Measurements from ENCODE around the gene RAPGEF3. TPM values are rescaled to one million over a fixed set of nuclear protein-coding genes. Genes with fewer than 3 reads are reported as not detected.

RAPGEF3 gene
- total RNA-seq, 1 donor from 2014 or later: 4.9 TPM

DNA sequence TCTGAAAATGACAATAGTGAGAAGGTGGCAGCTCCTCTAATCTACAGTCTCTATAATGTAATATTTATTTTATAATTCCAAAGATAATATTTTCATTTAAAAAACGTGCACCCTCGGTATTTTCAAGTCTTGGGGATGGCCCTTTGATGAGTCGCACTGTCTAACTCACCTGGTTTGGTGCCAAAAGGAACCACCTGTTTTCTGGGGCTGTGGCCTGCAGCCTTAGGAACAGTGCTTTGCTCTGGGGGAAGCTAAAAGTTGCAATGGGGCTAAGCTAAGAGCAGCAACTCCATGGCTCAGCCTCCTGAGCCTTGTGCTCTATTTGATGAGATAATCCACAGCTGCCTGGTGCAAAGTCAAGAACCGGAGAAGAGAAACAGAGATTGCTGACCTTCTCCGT is 27.0 kb downstream of the RAPGEF3 start:
- no peak overlapping the region for H3K27ac Mint-ChIP-seq
- TF ChIP-seq, protein P1, sequence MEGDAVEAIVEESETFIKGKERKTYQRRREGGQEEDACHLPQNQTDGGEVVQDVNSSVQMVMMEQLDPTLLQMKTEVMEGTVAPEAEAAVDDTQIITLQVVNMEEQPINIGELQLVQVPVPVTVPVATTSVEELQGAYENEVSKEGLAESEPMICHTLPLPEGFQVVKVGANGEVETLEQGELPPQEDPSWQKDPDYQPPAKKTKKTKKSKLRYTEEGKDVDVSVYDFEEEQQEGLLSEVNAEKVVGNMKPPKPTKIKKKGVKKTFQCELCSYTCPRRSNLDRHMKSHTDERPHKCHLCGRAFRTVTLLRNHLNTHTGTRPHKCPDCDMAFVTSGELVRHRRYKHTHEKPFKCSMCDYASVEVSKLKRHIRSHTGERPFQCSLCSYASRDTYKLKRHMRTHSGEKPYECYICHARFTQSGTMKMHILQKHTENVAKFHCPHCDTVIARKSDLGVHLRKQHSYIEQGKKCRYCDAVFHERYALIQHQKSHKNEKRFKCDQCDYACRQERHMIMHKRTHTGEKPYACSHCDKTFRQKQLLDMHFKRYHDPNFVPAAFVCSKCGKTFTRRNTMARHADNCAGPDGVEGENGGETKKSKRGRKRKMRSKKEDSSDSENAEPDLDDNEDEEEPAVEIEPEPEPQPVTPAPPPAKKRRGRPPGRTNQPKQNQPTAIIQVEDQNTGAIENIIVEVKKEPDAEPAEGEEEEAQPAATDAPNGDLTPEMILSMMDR (conservative IDR thresholded peaks at IDR 0.05): no peak

DNA sequence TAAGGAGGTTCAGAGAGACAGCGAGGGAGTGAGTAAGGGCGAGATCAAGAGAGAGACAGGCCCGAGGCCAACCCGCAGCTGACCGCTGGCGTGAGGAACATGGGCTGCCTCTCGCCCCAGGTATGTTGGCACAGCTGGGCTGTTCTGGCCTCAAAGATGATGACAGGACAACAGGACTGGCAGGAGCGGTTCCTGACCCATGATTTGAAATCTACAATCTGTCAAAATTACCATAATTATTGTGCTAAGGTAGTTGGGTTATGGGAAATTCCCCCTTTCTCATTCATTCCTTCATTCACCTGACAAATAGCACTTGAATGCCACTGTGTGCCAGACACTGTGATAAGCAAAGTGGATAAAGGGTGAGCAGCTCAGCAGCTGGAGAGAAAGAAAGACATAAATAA is 28.3 kb downstream of the RAPGEF3 start:
- Mint-ChIP-seq H3K36me3 (no peaks in the 10 kb centered on the region), H3K4me1 (ENCODE audit: unreplicated experiment) (peaks cover 41% of the 10 kb centered on the region), H3K27me3 (no peaks in the 10 kb centered on the region), H3K27ac (no peak overlapping the region), H3K9me3 (no peaks in the 10 kb centered on the region), H3K4me3 (no peak overlapping the region)
- TF ChIP-seq, protein P1 (conservative IDR thresholded peaks at IDR 0.05): no peak
- no peak for DNase-seq (ENCODE audit: extremely low spot score, unreplicated experiment)

More for the DNA sequence above, 27.0 kb downstream of the RAPGEF3 start:
- H3K9me3 Mint-ChIP-seq: no peaks in the 10 kb centered on the region
- H3K36me3 Mint-ChIP-seq: no peaks in the 10 kb centered on the region
- no peak for DNase-seq (ENCODE audit: extremely low spot score, unreplicated experiment)
- H3K4me3 Mint-ChIP-seq: no peak overlapping the region
- peaks cover 38% of the 10 kb centered on the region for H3K4me1 Mint-ChIP-seq (ENCODE audit: unreplicated experiment)
- H3K27me3 Mint-ChIP-seq: no peaks in the 10 kb centered on the region

DNA sequence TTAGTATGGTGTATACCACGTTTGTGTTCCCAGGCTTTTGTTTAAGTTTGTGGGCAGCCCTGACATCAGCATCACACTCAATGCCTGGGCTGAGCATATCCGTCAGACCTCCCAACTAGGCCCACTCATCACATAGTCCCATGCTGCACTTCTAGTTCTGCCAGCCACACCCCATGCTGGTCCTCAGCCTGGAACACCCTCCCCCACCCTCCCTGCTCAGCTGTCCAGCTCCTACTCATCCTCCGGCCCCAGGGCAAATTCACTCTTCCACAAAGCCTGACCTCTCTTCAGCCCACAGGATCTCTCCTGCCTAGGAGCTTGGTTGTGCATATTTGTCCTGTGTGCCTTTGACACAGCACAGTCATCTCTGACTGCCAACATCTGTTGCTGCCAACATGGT is 29.4 kb downstream of the RAPGEF3 start:
- Mint-ChIP-seq H3K4me1 (ENCODE audit: unreplicated experiment) (peaks cover 31% of the 10 kb centered on the region), H3K4me3 (no peak overlapping the region)

DNA sequence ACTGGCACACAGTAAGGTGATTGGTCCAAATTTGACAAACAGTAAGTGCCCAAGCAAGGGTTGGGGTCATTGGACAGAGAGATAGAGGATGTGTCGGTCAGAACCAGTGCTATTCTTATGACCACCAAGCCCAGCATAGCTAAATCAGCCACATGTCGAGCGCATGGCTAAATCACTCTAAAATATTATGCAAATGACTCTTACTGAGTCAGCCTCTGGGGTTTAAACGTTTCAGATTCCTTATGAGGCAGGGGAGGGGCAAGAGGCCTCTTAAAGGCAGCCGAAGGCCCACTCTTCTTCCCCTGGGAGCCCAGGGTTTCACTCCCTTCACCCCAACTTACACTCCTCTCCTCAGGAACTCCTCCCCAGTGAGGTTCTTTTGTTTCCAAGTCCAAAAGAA is 32.8 kb downstream of the RAPGEF3 start:
- Mint-ChIP-seq H3K36me3 (no peaks in the 10 kb centered on the region), H3K4me3 (peak overlapping the region; percentile 64), H3K4me1 (ENCODE audit: unreplicated experiment) (peaks cover 41% of the 10 kb centered on the region), H3K27ac (peak overlapping the region; percentile 80), H3K9me3 (no peaks in the 10 kb centered on the region), H3K27me3 (no peaks in the 10 kb centered on the region)
- TF ChIP-seq, protein P1 (conservative IDR thresholded peaks at IDR 0.05): no peak
- DNase-seq (ENCODE audit: extremely low spot score, unreplicated experiment): no peak

More for the DNA sequence above, 29.4 kb downstream of the RAPGEF3 start:
- H3K9me3 Mint-ChIP-seq: no peaks in the 10 kb centered on the region
- TF ChIP-seq, protein P1 (conservative IDR thresholded peaks at IDR 0.05): no peak
- no peak overlapping the region for H3K27ac Mint-ChIP-seq
- H3K36me3 Mint-ChIP-seq: no peaks in the 10 kb centered on the region
- H3K27me3 Mint-ChIP-seq: no peaks in the 10 kb centered on the region
- no peak for DNase-seq (ENCODE audit: extremely low spot score, unreplicated experiment)

DNA sequence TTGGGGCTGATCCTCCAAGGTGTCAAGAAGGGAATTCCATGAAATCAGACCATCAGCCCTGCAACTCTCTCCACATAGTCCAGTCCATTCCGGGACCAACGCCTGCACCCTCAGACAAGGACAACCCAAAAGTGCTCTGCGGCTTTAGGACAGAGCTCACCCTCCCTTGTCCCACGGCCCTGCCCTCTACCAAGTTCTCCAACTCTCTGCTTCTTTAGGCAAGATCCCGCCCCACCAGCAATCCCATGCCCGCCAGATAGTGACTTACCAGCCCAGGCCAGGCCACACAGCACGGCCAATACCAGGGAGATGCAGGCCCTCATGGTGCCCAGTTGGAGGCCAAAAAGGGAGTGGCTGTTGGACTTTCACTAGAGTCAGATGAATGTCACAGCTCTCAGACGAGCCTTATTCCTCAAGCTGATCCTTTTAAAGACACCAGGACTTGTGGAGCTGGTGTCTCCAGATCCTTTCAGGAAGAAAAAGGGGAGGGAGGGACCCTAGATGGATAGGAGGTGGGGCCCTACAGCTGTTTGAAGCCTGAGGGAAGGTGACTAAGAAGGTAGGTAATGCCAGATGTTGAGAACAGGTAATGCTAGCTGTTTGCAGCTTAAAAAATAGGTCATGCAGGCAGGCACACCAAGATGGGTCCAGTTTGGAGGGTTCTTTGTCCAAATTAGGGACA is 33.4 kb downstream of the RAPGEF3 start, which contains the start of gene ENDOU:
Gene ENDOU, minus strand, starts transcription at position 400 of the 682 bp plus-strand sequence. Its CDS starts 77 bp downstream, at position 323.
- H3K4me3 Mint-ChIP-seq: peak within 1 kb of the TSS; percentile 64
- peak within 1 kb of the TSS; percentile 80 for H3K27ac Mint-ChIP-seq
- H3K36me3 Mint-ChIP-seq: no peaks in the 10 kb centered on the region
- H3K4me1 Mint-ChIP-seq (ENCODE audit: unreplicated experiment): peaks cover 34% of the 10 kb centered on the region
- no peak for DNase-seq (ENCODE audit: extremely low spot score, unreplicated experiment)
- TF ChIP-seq, protein P1 (conservative IDR thresholded peaks at IDR 0.05): no peak
- no peaks in the 10 kb centered on the region for H3K9me3 Mint-ChIP-seq
- no peaks in the 10 kb centered on the region for H3K27me3 Mint-ChIP-seq

Measured in type B pancreatic cell (in vitro differentiated cells).